HEK293T (cell line): ENCODE measurements around the gene GUK1.

Experiments
- CTCF ChIA-PET: fragments of 350-600 bp; formaldehyde crosslinking; extraction: SDS; loops from one replicate; lab custom pipeline; 2021; ENCODE audit warnings: antibody characterized with exemption, inconsistent platforms; lab: Yijun Ruan, JAX
- POLR2A ChIA-PET: fragments of 350-600 bp; formaldehyde crosslinking; extraction: SDS; loops from one replicate; lab custom pipeline; 2020; ENCODE audit warnings: antibody characterized with exemption, inconsistent platforms; lab: Yijun Ruan, JAX
- DNase-seq: peaks from one replicate; pipeline ENCODE4 v3.0.0; 2012; ENCODE audit warnings: mixed read lengths; ENCODE audit errors: extremely low spot score
- ARNT ChIP-seq: fragments of 450-650 bp; IDR thresholded peaks from 2 replicates; pipeline ENCODE4 v1.6.1; 2017; ENCODE audit warnings: mild to moderate bottlenecking
- BHLHE40 ChIP-seq: fragments of 450-650 bp; IDR thresholded peaks from 2 replicates; pipeline ENCODE4 v1.6.1; 2016; ENCODE audit warnings: mild to moderate bottlenecking, moderate library complexity, borderline replicate concordance
- CTBP1 ChIP-seq: fragments of 450-650 bp; IDR thresholded peaks from 2 replicates; pipeline ENCODE4 v1.6.1; 2016; ENCODE audit warnings: borderline replicate concordance
- ELF4 ChIP-seq: fragments of 450-650 bp; IDR thresholded peaks from 2 replicates; pipeline ENCODE4 v1.6.1; 2017; ENCODE audit warnings: antibody characterized with exemption
- FOXA1 ChIP-seq: fragments of 450-650 bp; IDR thresholded peaks from 2 replicates; pipeline ENCODE4 v1.6.1; 2016; ENCODE audit warnings: mild to moderate bottlenecking
- FOXK2 ChIP-seq: fragments of 450-650 bp; IDR thresholded peaks from 2 replicates; pipeline ENCODE4 v1.6.1; 2016; ENCODE audit warnings: mild to moderate bottlenecking
- FOXM1 ChIP-seq: fragments of 450-650 bp; IDR thresholded peaks from 2 replicates; pipeline ENCODE4 v1.6.1; 2017; ENCODE audit warnings: mild to moderate bottlenecking, borderline replicate concordance
- HDGF ChIP-seq: fragments of 450-650 bp; IDR thresholded peaks from 2 replicates; pipeline ENCODE4 v1.6.1; 2017; ENCODE audit warnings: antibody characterized with exemption, borderline replicate concordance
- L3MBTL2 ChIP-seq: fragments of 450-650 bp; conservative IDR thresholded peaks from 2 replicates; pipeline ENCODE4 v1.6.1; 2016; ENCODE audit warnings: mild to moderate bottlenecking
- LEF1 ChIP-seq: fragments of 450-650 bp; IDR thresholded peaks from 2 replicates; pipeline ENCODE4 v1.6.1; 2017; ENCODE audit warnings: mild to moderate bottlenecking, borderline replicate concordance
- NFRKB ChIP-seq: fragments of 450-650 bp; IDR thresholded peaks from 2 replicates; pipeline ENCODE4 v1.6.1; 2016; ENCODE audit warnings: mild to moderate bottlenecking, moderate library complexity
- SP1 ChIP-seq: fragments of 450-650 bp; IDR thresholded peaks from 2 replicates; pipeline ENCODE4 v1.6.1; 2017
- SUZ12 ChIP-seq: fragments of 450-650 bp; IDR thresholded peaks from 2 replicates; pipeline ENCODE4 v1.6.1; 2016; ENCODE audit warnings: mild to moderate bottlenecking
- TARDBP ChIP-seq: fragments of 450-650 bp; IDR thresholded peaks from 2 replicates; pipeline ENCODE4 v1.6.1; 2016
- ZNF384 ChIP-seq: fragments of 450-650 bp; IDR thresholded peaks from 2 replicates; pipeline ENCODE4 v1.6.1; 2016
- TF ChIP-seq, protein P1 (sequence below): fragments of 450-650 bp; IDR thresholded peaks from 2 replicates; pipeline ENCODE4 v1.6.1; 2016

The GUK1 gene

GRCh38 chr1:228172591-228173527 is 32.8 kb downstream of the GUK1 start:
- DNase-seq = no peak
- ChIA-PET POLR2A (interaction anchor here (1.7 to 2.3 kb wide), 2 partner anchors 7 to 90 kb away, joined by 5 to 29 read pairs; partner anchors contain the start of genes ARF1 and IBA57), CTCF (no interaction called here)
- TF ChIP-seq ARNT (no peak), ELF4 (no peak), FOXA1 (no peak), SP1 (no peak), HDGF (no peak), ZNF384 (no peak), CTBP1 (no peak), FOXM1 (no peak), SUZ12 (no peak), BHLHE40 (no peak), TARDBP (no peak), NFRKB (no peak), L3MBTL2 (no peak), LEF1 (no peak), FOXK2 (no peak)
- TF ChIP-seq, protein P1, sequence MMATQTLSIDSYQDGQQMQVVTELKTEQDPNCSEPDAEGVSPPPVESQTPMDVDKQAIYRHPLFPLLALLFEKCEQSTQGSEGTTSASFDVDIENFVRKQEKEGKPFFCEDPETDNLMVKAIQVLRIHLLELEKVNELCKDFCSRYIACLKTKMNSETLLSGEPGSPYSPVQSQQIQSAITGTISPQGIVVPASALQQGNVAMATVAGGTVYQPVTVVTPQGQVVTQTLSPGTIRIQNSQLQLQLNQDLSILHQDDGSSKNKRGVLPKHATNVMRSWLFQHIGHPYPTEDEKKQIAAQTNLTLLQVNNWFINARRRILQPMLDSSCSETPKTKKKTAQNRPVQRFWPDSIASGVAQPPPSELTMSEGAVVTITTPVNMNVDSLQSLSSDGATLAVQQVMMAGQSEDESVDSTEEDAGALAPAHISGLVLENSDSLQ = no peak

- DNase-seq = peak; percentile 82
- ChIA-PET POLR2A (interaction anchor here (0.7 to 2.3 kb wide), 4 partner anchors 8 to 313 kb away, joined by 3 to 29 read pairs (median 4); partner anchors contain the start of genes GUK1 and IBA57), CTCF (interaction anchor here (0.5 to 0.8 kb wide), 2 partner anchors 9 to 98 kb away, joined by 3 read pairs; no protein-coding TSS in a partner anchor)
- TF ChIP-seq SP1 = peak; percentile 83
- TF ChIP-seq HDGF = peak; percentile 84; the same call in 1 of the 2 replicates
Observed at GRCh38 chr1:228173528-228174481, 33.7 kb downstream of the GUK1 start.

GRCh38 chr1:228174482-228175315 is 34.6 kb downstream of the GUK1 start:
- CTCF ChIA-PET = interaction anchor here (0.5 to 0.8 kb wide), 2 partner anchors 9 to 97 kb away, joined by 3 read pairs; no protein-coding TSS in a partner anchor
- DNase-seq = peak; percentile 98
- POLR2A ChIA-PET = interaction anchor here (0.7 to 2.3 kb wide), 4 partner anchors 9 to 312 kb away, joined by 3 to 29 read pairs (median 4); partner anchors contain the start of genes GUK1 and IBA57
- peak; percentile 53; the same call in 1 of the 2 replicates for TF ChIP-seq SP1
- no peak for TF ChIP-seq CTBP1
- TF ChIP-seq HDGF = peak; percentile 98; the same call in 1 of the 2 replicates
- TF ChIP-seq FOXM1 = no peak
- TF ChIP-seq L3MBTL2 = no peak

DNA sequence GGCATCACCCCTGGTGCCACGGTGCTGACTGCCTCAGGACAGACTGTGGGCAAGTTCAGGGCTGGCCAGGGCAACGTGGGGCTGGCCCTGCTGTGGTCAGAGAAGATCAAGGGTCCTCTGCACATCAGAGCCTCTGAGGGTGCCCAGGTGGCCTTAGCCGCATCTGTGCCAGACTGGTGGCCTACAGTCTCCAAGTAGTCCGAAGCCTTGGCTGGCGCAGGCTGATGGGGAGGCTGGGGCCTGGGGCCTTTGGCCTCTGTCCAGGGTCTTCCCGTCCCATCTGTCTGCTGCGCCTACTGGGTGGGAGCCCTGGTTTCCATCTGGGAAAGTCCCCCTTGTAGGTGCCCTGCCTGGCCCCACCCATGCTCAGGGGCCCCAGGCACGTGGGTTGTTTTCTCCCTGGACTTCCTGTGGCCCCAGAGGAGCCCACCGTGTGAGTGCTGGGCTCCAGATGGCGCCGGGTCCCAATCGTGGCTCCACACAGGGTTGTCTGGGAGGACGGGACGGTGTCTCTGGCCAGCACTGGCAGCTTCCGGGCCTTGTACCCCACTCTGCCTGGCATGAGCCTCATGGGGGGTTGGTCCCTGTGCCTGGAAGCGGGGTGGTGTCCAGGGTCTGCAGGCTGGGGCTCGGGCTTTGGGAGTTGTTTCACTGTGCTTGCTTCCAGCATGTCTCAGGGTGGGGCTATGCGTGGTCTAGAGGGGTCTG is 35.4 kb downstream of the GUK1 start:
- CTCF ChIA-PET = no interaction called here
- no peak for DNase-seq
- POLR2A ChIA-PET = interaction anchor here (1.4 to 2.3 kb wide), 3 partner anchors 9 to 10 kb away, joined by 4 to 29 read pairs (median 7); partner anchors contain the start of gene IBA57
- TF ChIP-seq ELF4 = no peak
- no peak for TF ChIP-seq NFRKB
- TF ChIP-seq TARDBP = no peak
- TF ChIP-seq BHLHE40 = no peak
- no peak for TF ChIP-seq HDGF
- no peak for TF ChIP-seq FOXA1
- no peak for TF ChIP-seq CTBP1
- TF ChIP-seq FOXK2 = no peak
- TF ChIP-seq FOXM1 = no peak
- TF ChIP-seq ZNF384 = no peak
- TF ChIP-seq LEF1 = no peak
- TF ChIP-seq ARNT = no peak
- TF ChIP-seq SUZ12 = no peak
- TF ChIP-seq, protein P1 = no peak
- no peak for TF ChIP-seq L3MBTL2
- no peak for TF ChIP-seq SP1

- TF ChIP-seq, protein P1 = no peak
- CTCF ChIA-PET = no interaction called here
- POLR2A ChIA-PET = interaction anchor here (1.4 to 1.5 kb wide), 2 partner anchors 9 to 11 kb away, joined by 4 to 7 read pairs; no protein-coding TSS in a partner anchor
- DNase-seq = no peak
Observed at GRCh38 chr1:228176024-228176395, 35.9 kb downstream of the GUK1 start.
